Activated CD4-positive, alpha-beta memory T cell treated with anti-CD3 and anti-CD28 coated beads, Interleukin-2, amount 10 ng/mL, durations not matched to agents 7 days and 5 days (primary cell): ENCODE data around the gene PTPN12. TPM values are rescaled to one million over a fixed set of nuclear protein-coding genes. Genes with fewer than 3 reads are reported as not detected.
"Not testable (repeated sequence)": the region's sequence is repeated elsewhere in the genome, so short reads cannot be mapped to it uniquely, and the experiment has no call there.

Experiments
- CTCF ChIA-PET: fragments of 350-600 bp; sonication (Branson Sonifier 250); formaldehyde crosslinking; loops from one replicate; lab custom pipeline; 2021; ENCODE audit warnings: antibody characterized with exemption, inconsistent platforms; lab: Charles Lee
- POLR2A ChIA-PET: fragments of 350-600 bp; sonication (Branson Sonifier 250); formaldehyde crosslinking; loops from one replicate; lab custom pipeline; 2021; ENCODE audit warnings: antibody characterized with exemption; lab: Charles Lee
- DNase-seq: peaks from one replicate; pipeline ENCODE4 v3.0.0-alpha.2; 2020
- H3K27ac Mint-ChIP-seq: one replicate; pipeline ENCODE4 v1.8.0; 2021; ENCODE audit warnings: mild to moderate bottlenecking, mixed read lengths
- H3K27me3 Mint-ChIP-seq: one replicate; pipeline ENCODE4 v1.8.0; 2021; ENCODE audit warnings: mixed read lengths
- H3K36me3 Mint-ChIP-seq: one replicate; pipeline ENCODE4 v1.8.0; 2021; ENCODE audit warnings: low read depth, mixed read lengths
- H3K4me1 Mint-ChIP-seq: one replicate; pipeline ENCODE4 v1.8.0; 2021; ENCODE audit warnings: mixed read lengths
- H3K4me3 Mint-ChIP-seq: one replicate; pipeline ENCODE4 v1.8.0; 2021; ENCODE audit warnings: mild to moderate bottlenecking, mixed read lengths
- H3K9me3 Mint-ChIP-seq: one replicate; pipeline ENCODE4 v1.8.0; 2021; ENCODE audit warnings: mixed read lengths
- total RNA-seq, 2 experiments: library from RNA; stranded (reverse); gene quantifications; one replicate each; pipeline ENCODE4 v1.2.3, GENCODE V29; 2021

PTPN12 gene
- total RNA-seq, 2 experiments from 2014 or later: 21.4 to 22.0 TPM

GRCh38 chr7:77629797-77630196 is 92.7 kb downstream of the PTPN12 start:
- H3K4me3 Mint-ChIP-seq: no peak overlapping the region
- peaks cover 3% of the 10 kb centered on the region for H3K4me1 Mint-ChIP-seq
- DNase-seq: no peak
- no peaks in the 10 kb centered on the region for H3K9me3 Mint-ChIP-seq
- CTCF ChIA-PET: no interaction called here
- no peaks in the 10 kb centered on the region for H3K27me3 Mint-ChIP-seq
- POLR2A ChIA-PET: no interaction called here
- H3K27ac Mint-ChIP-seq: no peak overlapping the region
- peaks cover 11% of the 10 kb centered on the region for H3K36me3 Mint-ChIP-seq

- ChIA-PET CTCF (interaction anchor here (1.1 to 2.3 kb wide), 2 partner anchors 20 to 26 kb away, joined by 3 to 5 read pairs; no protein-coding TSS in a partner anchor), POLR2A (no interaction called here)
- Mint-ChIP-seq H3K4me3 (no peak overlapping the region), H3K27me3 (no peaks in the 10 kb centered on the region), H3K9me3 (no peaks in the 10 kb centered on the region), H3K36me3 (peaks cover 7% of the 10 kb centered on the region), H3K4me1 (peaks cover 3% of the 10 kb centered on the region), H3K27ac (no peak overlapping the region)
- no peak for DNase-seq
Measured at GRCh38 chr7:77631820-77632219, 94.7 kb downstream of the PTPN12 start.

GRCh38 chr7:77644774-77645173 is 107.7 kb downstream of the PTPN12 start:
- no peaks in the 10 kb centered on the region for H3K27me3 Mint-ChIP-seq
- no peaks in the 10 kb centered on the region for H3K4me1 Mint-ChIP-seq
- H3K27ac Mint-ChIP-seq: no peak overlapping the region
- ChIA-PET CTCF (no interaction called here), POLR2A (no interaction called here)
- no peak overlapping the region for H3K4me3 Mint-ChIP-seq
- H3K9me3 Mint-ChIP-seq: no peaks in the 10 kb centered on the region
- H3K36me3 Mint-ChIP-seq: no peaks in the 10 kb centered on the region
- no peak for DNase-seq

- DNase-seq: no peak
- Mint-ChIP-seq H3K4me3 (no peak overlapping the region), H3K36me3 (no peaks in the 10 kb centered on the region), H3K27ac (no peak overlapping the region), H3K27me3 (no peaks in the 10 kb centered on the region), H3K9me3 (no peaks in the 10 kb centered on the region), H3K4me1 (no peaks in the 10 kb centered on the region)
- CTCF ChIA-PET: interaction anchor here (0.7 to 1.9 kb wide), 4 partner anchors 8 to 371 kb away, joined by 5 to 7 read pairs (median 6); no protein-coding TSS in a partner anchor
- POLR2A ChIA-PET: no interaction called here
Measured at GRCh38 chr7:77648742-77649338, 111.7 kb downstream of the PTPN12 start.

GRCh38 chr7:77649716-77650349 is 112.7 kb downstream of the PTPN12 start:
- DNase-seq: no peak
- ChIA-PET CTCF (interaction anchor here (1.2 to 3.4 kb wide), 9 partner anchors 9 to 371 kb away, joined by 3 to 28 read pairs (median 8); partner anchors contain the start of gene RSBN1L), POLR2A (no interaction called here)
- Mint-ChIP-seq H3K4me3 (no peak overlapping the region), H3K27ac (no peak overlapping the region), H3K4me1 (no peaks in the 10 kb centered on the region), H3K9me3 (no peaks in the 10 kb centered on the region), H3K27me3 (no peaks in the 10 kb centered on the region), H3K36me3 (no peaks in the 10 kb centered on the region)

GRCh38 chr7:77651575-77652162 is 114.6 kb downstream of the PTPN12 start:
- Mint-ChIP-seq H3K9me3 (no peaks in the 10 kb centered on the region), H3K27me3 (no peaks in the 10 kb centered on the region), H3K36me3 (no peaks in the 10 kb centered on the region), H3K4me3 (no peak overlapping the region), H3K27ac (no peak overlapping the region), H3K4me1 (no peaks in the 10 kb centered on the region)
- DNase-seq: peak; percentile 23
- CTCF ChIA-PET: interaction anchor here (0.6 to 4.0 kb wide), 51 partner anchors 8 to 406 kb away, joined by 3 to 35 read pairs (median 4); partner anchors contain the start of genes PHTF2, RSBN1L and TMEM60
- POLR2A ChIA-PET: interaction anchor here (1.6 kb wide), 1 partner anchor 46 kb away, joined by 5 read pairs; no protein-coding TSS in a partner anchor

GRCh38 chr7:77652826-77653225 is 115.7 kb downstream of the PTPN12 start:
- ChIA-PET CTCF (interaction anchor here (0.7 to 4.0 kb wide), 7 partner anchors 21 to 388 kb away, joined by 3 to 35 read pairs (median 5); no protein-coding TSS in a partner anchor), POLR2A (interaction anchor here (1.6 kb wide), 1 partner anchor 45 kb away, joined by 5 read pairs; no protein-coding TSS in a partner anchor)
- H3K27ac Mint-ChIP-seq, H3K9me3 Mint-ChIP-seq, H3K4me1 Mint-ChIP-seq, DNase-seq, H3K4me3 Mint-ChIP-seq, H3K36me3 Mint-ChIP-seq, H3K27me3 Mint-ChIP-seq: not testable (repeated sequence)

- Mint-ChIP-seq H3K4me1 (no peaks in the 10 kb centered on the region), H3K36me3 (no peaks in the 10 kb centered on the region), H3K4me3 (no peak overlapping the region), H3K27me3 (no peaks in the 10 kb centered on the region), H3K27ac (no peak overlapping the region), H3K9me3 (no peaks in the 10 kb centered on the region)
- POLR2A ChIA-PET: no interaction called here
- CTCF ChIA-PET: interaction anchor here (1.0 to 4.0 kb wide), 5 partner anchors 20 to 387 kb away, joined by 3 to 24 read pairs (median 5); no protein-coding TSS in a partner anchor
- no peak for DNase-seq
Measured at GRCh38 chr7:77653572-77653971, 116.5 kb downstream of the PTPN12 start.

GRCh38 chr7:77655356-77655755 is 118.3 kb downstream of the PTPN12 start:
- no peak overlapping the region for H3K4me3 Mint-ChIP-seq

GRCh38 chr7:77655836-77656455 is 118.9 kb downstream of the PTPN12 start:
- ChIA-PET CTCF (interaction anchor here (0.6 to 3.7 kb wide), 6 partner anchors 42 to 385 kb away, joined by 3 to 24 read pairs (median 4); no protein-coding TSS in a partner anchor), POLR2A (no interaction called here)
- Mint-ChIP-seq H3K27me3 (no peaks in the 10 kb centered on the region), H3K36me3 (no peaks in the 10 kb centered on the region), H3K4me1 (no peaks in the 10 kb centered on the region), H3K9me3 (no peaks in the 10 kb centered on the region), H3K27ac (no peak overlapping the region), H3K4me3 (no peak overlapping the region)
- DNase-seq: no peak

More at GRCh38 chr7:77655356-77655755, 118.3 kb downstream of the PTPN12 start:
- CTCF ChIA-PET: interaction anchor here (0.6 to 3.7 kb wide), 4 partner anchors 102 to 385 kb away, joined by 3 to 24 read pairs (median 3); no protein-coding TSS in a partner anchor
- H3K27ac Mint-ChIP-seq: no peak overlapping the region
- no peak for DNase-seq
- no peaks in the 10 kb centered on the region for H3K27me3 Mint-ChIP-seq
- H3K36me3 Mint-ChIP-seq: no peaks in the 10 kb centered on the region
- H3K9me3 Mint-ChIP-seq: no peaks in the 10 kb centered on the region
- POLR2A ChIA-PET: no interaction called here
- no peaks in the 10 kb centered on the region for H3K4me1 Mint-ChIP-seq

- Mint-ChIP-seq H3K4me3 (no peak overlapping the region), H3K36me3 (no peaks in the 10 kb centered on the region), H3K9me3 (no peaks in the 10 kb centered on the region), H3K4me1 (no peaks in the 10 kb centered on the region), H3K27me3 (no peaks in the 10 kb centered on the region), H3K27ac (no peak overlapping the region)
- ChIA-PET CTCF (interaction anchor here (0.6 to 4.1 kb wide), 21 partner anchors 9 to 383 kb away, joined by 3 to 49 read pairs (median 5); partner anchors contain the start of gene RSBN1L), POLR2A (no interaction called here)
- DNase-seq: no peak
Measured at GRCh38 chr7:77657427-77658224, 120.5 kb downstream of the PTPN12 start.

- H3K9me3 Mint-ChIP-seq: no peaks in the 10 kb centered on the region
- ChIA-PET CTCF (interaction anchor here (1.0 to 4.1 kb wide), 11 partner anchors 7 to 382 kb away, joined by 3 to 49 read pairs (median 6); partner anchors contain the start of gene RSBN1L), POLR2A (interaction anchor here (1.1 kb wide), 1 partner anchor 98 kb away, joined by 7 read pairs; no protein-coding TSS in a partner anchor)
- H3K27ac Mint-ChIP-seq: no peak overlapping the region
- DNase-seq: no peak
- no peaks in the 10 kb centered on the region for H3K36me3 Mint-ChIP-seq
- no peak overlapping the region for H3K4me3 Mint-ChIP-seq
- H3K27me3 Mint-ChIP-seq: no peaks in the 10 kb centered on the region
- no peaks in the 10 kb centered on the region for H3K4me1 Mint-ChIP-seq
Measured at GRCh38 chr7:77658928-77659327, 121.8 kb downstream of the PTPN12 start.
